Smooth muscle cell of the coronary artery (primary cell): Measurements from ENCODE around the gene PSMC3IP. TPM values are rescaled to one million over a fixed set of nuclear protein-coding genes. Genes with fewer than 3 reads are reported as not detected.

ENCODE experiments used
- total RNA-seq: library from RNA; depleted of rRNA; stranded (reverse); fragments of >200 nt; gene quantifications from 2 replicates; pipeline ENCODE4 v1.2.3, GENCODE V29; 2014; ENCODE audit warnings: low replicate concordance

The PSMC3IP gene, protein sequence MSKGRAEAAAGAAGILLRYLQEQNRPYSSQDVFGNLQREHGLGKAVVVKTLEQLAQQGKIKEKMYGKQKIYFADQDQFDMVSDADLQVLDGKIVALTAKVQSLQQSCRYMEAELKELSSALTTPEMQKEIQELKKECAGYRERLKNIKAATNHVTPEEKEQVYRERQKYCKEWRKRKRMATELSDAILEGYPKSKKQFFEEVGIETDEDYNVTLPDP
- 2.8 and 3.7 TPM in 2 replicates for total RNA-seq

DNA sequence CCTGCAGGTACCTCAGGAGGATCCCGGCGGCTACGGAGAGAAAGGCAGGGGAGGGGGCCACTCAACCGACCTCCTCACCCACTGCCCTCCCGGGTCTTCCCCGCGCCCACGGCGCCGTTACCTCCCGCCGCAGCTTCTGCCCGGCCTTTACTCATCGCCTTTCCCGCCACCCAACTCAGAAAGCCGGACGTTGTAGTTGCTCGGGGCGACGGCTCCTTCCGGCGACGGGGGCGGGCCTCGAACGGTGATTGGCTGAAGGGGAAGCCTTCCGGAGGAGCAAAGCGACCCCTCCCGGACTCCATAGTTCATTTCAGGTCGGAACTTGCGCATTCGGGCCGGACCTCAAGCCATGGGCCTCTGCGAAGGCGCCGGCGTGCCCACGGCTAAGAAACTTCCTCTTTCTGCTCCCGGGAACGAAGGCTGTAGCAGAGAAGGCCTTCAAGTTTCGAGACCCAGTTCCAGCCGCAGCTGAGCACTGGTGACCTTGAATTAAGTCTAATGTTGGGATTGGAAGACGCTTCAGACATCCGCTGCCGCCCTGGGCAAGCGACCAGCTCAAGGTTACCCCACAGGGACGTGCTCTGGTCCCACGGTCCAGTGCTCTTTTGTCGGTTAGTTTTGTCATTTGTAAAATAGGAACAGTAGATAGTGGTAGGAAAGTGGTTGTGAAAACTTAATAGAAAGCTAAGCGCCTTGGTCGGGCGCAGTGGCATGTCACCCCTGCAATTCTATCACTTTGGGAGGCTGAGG is at the start of gene PSMC3IP:
Gene PSMC3IP (minus strand): TSS at position 198 of the 750 bp plus-strand sequence. CDS start 43 bp downstream, at position 155.

DNA sequence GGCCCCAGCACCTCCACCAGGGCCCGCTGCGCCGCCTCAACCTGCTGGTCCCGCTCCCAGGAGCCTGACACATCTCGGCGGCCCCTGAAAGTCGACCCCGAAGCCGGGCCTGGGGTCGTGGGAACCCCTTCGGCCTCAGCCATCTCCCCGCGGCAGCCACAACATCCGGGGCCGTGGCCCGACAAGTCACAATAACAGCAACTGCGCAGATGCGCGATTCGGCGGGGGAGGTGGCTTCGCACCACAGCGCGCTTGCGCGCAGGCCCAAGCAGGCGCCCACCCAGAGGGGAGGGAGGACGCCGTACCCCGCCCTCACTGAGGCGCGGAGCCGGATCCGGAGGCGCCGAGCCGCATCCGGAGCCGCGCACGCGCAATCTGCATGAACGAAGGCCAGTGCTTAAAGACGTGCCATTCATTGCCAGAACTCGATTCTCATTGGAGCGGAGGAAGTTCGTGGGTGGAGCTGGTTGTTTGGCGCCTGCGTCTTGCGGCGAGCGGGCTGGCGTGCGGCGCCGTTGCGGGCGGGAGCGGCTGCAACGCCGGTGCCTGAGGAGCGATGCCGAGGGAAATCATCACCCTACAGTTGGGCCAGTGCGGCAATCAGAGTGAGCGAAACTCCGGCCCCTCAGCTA is 31.8 kb upstream of the PSMC3IP start, which contains the start of the genes RETREG3 and TUBG1:
Gene RETREG3 (minus strand): TSS at position 193 of the 632 bp plus-strand sequence. CDS start 50 bp downstream, at position 143.
Gene TUBG1 (plus strand): TSS at position 502 of the 632 bp plus-strand sequence. CDS start 55 bp downstream, at position 557.

DNA sequence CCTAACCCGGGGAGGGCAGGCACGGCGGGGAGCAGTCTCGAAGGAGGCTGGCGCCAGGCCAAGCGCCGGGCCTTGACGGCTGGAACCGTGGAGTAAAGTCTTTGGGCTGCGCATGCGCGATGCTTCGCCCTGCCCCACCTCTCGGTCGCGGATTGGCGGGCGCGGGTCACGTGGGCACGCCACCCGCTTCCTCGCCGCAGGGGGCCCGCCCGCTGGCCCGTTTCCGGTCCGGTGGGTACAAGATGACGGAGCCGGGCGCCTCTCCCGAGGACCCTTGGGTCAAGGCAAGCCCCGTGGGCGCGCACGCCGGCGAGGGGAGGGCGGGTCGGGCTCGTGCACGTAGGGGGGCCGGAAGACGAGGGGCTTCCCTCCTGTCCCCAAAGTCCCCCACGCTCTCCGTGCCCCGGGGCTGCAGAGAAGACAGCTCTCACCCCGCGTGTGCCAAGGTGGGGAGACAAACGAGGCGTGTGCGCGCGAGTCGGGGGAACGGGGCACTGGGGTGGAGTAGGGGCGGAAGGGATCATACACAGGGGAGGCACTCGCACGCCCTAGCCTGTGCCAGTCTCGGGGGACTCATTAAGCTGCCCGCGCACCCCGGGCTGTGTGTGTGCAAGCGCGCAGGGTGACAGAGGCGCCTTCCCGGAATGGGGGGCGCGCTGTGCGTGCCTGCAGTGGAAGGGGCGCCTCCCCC is 10.5 kb downstream of the PSMC3IP start, which contains the start of gene MLX:
Gene MLX (plus strand): TSS at position 218 of the 691 bp plus-strand sequence. CDS start 25 bp downstream, at position 243.

DNA sequence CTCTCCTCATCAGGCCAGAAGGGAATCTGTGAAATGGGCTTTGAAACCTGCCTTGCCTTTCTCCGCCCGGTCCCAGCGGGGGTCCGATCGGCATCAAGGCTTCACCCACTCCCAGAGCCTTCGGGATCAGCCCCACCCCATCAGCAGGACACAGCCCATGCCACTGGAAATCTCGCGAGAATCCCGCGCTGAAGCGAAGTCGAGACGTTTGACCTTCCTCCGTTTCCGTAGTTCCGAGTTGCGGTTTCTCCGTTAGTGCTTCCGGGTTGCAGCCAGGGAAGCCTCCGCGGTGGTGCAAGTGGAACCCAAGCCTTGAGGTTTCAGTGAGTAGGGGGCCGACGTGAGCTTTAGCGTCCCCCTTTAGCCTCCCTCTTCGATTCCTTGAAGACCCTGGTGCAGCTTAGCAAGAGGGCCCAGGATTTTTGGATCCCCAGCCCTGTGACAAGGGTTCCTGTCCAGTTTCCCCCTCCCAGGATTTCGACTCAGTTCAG is 15.6 kb downstream of the PSMC3IP start, which contains the start of gene COASY:
Gene COASY (plus strand): TSS at position 252 of the 491 bp plus-strand sequence. CDS start 475 bp downstream, outside the sequence.

DNA sequence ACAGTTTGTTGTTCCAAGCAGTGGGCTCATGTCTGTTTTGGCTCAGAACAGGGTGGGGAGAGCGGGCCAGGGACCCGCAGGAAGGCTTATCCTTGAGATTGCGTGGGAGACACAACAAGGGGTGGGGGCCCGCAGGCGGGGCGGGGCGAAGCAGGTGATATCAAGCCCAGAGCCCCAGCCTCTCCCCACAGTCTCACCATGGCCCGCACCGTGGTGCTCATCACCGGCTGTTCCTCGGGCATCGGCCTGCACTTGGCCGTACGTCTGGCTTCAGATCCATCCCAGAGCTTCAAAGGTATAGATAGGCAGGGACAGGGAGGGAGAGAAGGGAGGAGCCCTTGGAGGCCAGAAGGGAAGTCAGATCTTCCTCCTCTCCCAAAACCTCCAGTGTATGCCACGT is 24.8 kb downstream of the PSMC3IP start, which contains the start of gene HSD17B1:
Gene HSD17B1 (plus strand): TSS at position 188 of the 400 bp plus-strand sequence. CDS start 11 bp downstream, at position 199.

DNA sequence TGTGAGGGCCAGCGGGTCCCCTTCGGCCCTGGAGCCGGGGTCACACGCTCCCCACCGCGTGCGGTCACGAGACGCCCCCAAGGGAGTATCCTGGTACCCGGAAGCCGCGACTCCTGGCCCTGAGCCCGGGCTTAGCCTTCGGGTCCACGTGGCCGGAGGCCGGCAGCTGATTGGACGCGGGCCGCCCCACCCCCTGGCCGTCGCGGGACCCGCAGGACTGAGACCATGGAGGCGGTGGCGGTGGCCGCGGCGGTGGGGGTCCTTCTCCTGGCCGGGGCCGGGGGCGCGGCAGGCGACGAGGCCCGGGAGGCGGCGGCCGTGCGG is 41.5 kb downstream of the PSMC3IP start, which contains the start of gene NAGLU:
Gene NAGLU (plus strand): TSS at position 194 of the 324 bp plus-strand sequence. CDS start 32 bp downstream, at position 226.

Other genes with a start within 250 kb of the PSMC3IP start
- gene STAT3, start 189.3 kb downstream of the PSMC3IP start, total RNA-seq, result 81.7 and 89.7 TPM in 2 replicates
- 602 and 708 TPM in 2 replicates for gene CAVIN1, start 154.5 kb downstream of the PSMC3IP start, total RNA-seq
- 39.1 and 76.6 TPM in 2 replicates for gene ATP6V0A1, start 118.9 kb downstream of the PSMC3IP start, total RNA-seq
- 23.8 and 24.6 TPM in 2 replicates for gene NAGLU, start 41.5 kb downstream of the PSMC3IP start, total RNA-seq
- gene HSD17B1, start 24.8 kb downstream of the PSMC3IP start, total RNA-seq, result 1.8 and 8.9 TPM in 2 replicates
- gene COASY, start 15.6 kb downstream of the PSMC3IP start, total RNA-seq, result 5.4 and 8.2 TPM in 2 replicates
- gene MLX, start 10.6 kb downstream of the PSMC3IP start, total RNA-seq, result 33.7 and 38.0 TPM in 2 replicates
- 56.1 and 95.8 TPM in 2 replicates for gene RETREG3, start 31.6 kb upstream of the PSMC3IP start, total RNA-seq
- gene TUBG1, start 32.0 kb upstream of the PSMC3IP start, total RNA-seq, result 21.9 and 23.5 TPM in 2 replicates
- gene TUBG2, start 81.6 kb upstream of the PSMC3IP start, total RNA-seq, result 5.4 and 6.8 TPM in 2 replicates
- gene PLEKHH3, start 99.3 kb upstream of the PSMC3IP start, total RNA-seq, result 9.1 and 10.9 TPM in 2 replicates
- gene CCR10, start 104.1 kb upstream of the PSMC3IP start, total RNA-seq, result 1.3 and 4.3 TPM in 2 replicates
- gene CNTNAP1, start 104.8 kb upstream of the PSMC3IP start, total RNA-seq, result 24.3 and 26.6 TPM in 2 replicates
- gene EZH1, start 167.3 kb upstream of the PSMC3IP start, total RNA-seq, result 6.7 and 31.2 TPM in 2 replicates
- 0.30 TPM in 1 of 2 replicates, not detected in the other for gene RAMP2, start 183.5 kb upstream of the PSMC3IP start, total RNA-seq
- gene VPS25, start 195.7 kb upstream of the PSMC3IP start, total RNA-seq, result 53.2 and 64.7 TPM in 2 replicates
- 0.12 and 1.6 TPM in 2 replicates for gene WNK4, start 202.9 kb upstream of the PSMC3IP start, total RNA-seq
- gene COA3, start 221.0 kb upstream of the PSMC3IP start, total RNA-seq, result 61.5 and 63.4 TPM in 2 replicates
- gene CNTD1, start 221.1 kb upstream of the PSMC3IP start, total RNA-seq, result 0.30 TPM in 1 of 2 replicates, not detected in the other
- gene BECN1, start 246.6 kb upstream of the PSMC3IP start, total RNA-seq, result 150 and 195 TPM in 2 replicates